Fibroblast of skin of right quadriceps (primary cell): Measurements from ENCODE around the gene NRCAM.

Experiments
- DNase-seq: peaks from one replicate; pipeline ENCODE4 v3.0.0-alpha.2; 2013

Gene NRCAM

GRCh38 chr7:108457871-108458270 is 1.6 kb upstream of the NRCAM start:
- no peak for DNase-seq

GRCh38 chr7:108456845-108457540 is 757 bp upstream of the NRCAM start:
- DNase-seq: no peak

- DNase-seq: no peak
These were observed 662 bp downstream of the NRCAM start for GRCh38 chr7:108455551-108455997.

- DNase-seq: peak; percentile 14
These were observed 1.3 kb downstream of the NRCAM start for GRCh38 chr7:108454674-108455550.

GRCh38 chr7:108454317-108454673 is 1.9 kb downstream of the NRCAM start:
- no peak for DNase-seq

- no peak for DNase-seq
These were observed 2.9 kb downstream of the NRCAM start for GRCh38 chr7:108453320-108453719.

GRCh38 chr7:108452707-108453106 is 3.5 kb downstream of the NRCAM start:
- peak; percentile 11 for DNase-seq

- DNase-seq: no peak
These were observed 4.9 kb downstream of the NRCAM start for GRCh38 chr7:108451296-108451848.

- no peak for DNase-seq
These were observed 6.1 kb downstream of the NRCAM start for GRCh38 chr7:108450160-108450559.

- DNase-seq: no peak
These were observed 6.7 kb downstream of the NRCAM start for GRCh38 chr7:108449521-108449920.

- no peak for DNase-seq
These were observed 7.4 kb downstream of the NRCAM start for GRCh38 chr7:108448584-108449505.

- DNase-seq: no peak
These were observed 14.1 kb downstream of the NRCAM start for GRCh38 chr7:108442039-108442568.

- DNase-seq: no peak
These were observed 14.8 kb downstream of the NRCAM start for GRCh38 chr7:108441392-108441955.

GRCh38 chr7:108440613-108441012 is 15.6 kb downstream of the NRCAM start:
- no peak for DNase-seq

GRCh38 chr7:108436906-108437305 is 19.3 kb downstream of the NRCAM start:
- no peak for DNase-seq

- DNase-seq: no peak
These were observed 22.2 kb downstream of the NRCAM start for GRCh38 chr7:108434010-108434409.

GRCh38 chr7:108431099-108431498 is 25.1 kb downstream of the NRCAM start:
- no peak for DNase-seq

GRCh38 chr7:108430664-108431063 is 25.6 kb downstream of the NRCAM start:
- no peak for DNase-seq

- DNase-seq: no peak
These were observed 28.5 kb downstream of the NRCAM start for GRCh38 chr7:108427766-108428165.

GRCh38 chr7:108425714-108426275 is 30.4 kb downstream of the NRCAM start:
- no peak for DNase-seq

GRCh38 chr7:108424013-108424412 is 32.2 kb downstream of the NRCAM start:
- DNase-seq: no peak
